A673 (cell line): ENCODE data around the gene AGRN.

Experiments used
- CTCF ChIP-seq: fragments of 300-800, 200-600 bp; sonication (generic); conservative IDR thresholded peaks from 2 replicates; pipeline ENCODE4 v1.5.1; 2017; ENCODE audit warnings: low read depth, mild to moderate bottlenecking, antibody characterized with exemption, low read length, moderate library complexity, mixed read lengths
- EZH2 ChIP-seq: fragments of 200-600 bp; sonication (generic); IDR thresholded peaks from 2 replicates; pipeline ENCODE4 v1.6.1; 2017; ENCODE audit warnings: borderline replicate concordance, low read depth, mild to moderate bottlenecking, mixed read lengths, antibody characterized with exemption, low read length; ENCODE audit not compliant: poor library complexity, severe bottlenecking

DNA sequence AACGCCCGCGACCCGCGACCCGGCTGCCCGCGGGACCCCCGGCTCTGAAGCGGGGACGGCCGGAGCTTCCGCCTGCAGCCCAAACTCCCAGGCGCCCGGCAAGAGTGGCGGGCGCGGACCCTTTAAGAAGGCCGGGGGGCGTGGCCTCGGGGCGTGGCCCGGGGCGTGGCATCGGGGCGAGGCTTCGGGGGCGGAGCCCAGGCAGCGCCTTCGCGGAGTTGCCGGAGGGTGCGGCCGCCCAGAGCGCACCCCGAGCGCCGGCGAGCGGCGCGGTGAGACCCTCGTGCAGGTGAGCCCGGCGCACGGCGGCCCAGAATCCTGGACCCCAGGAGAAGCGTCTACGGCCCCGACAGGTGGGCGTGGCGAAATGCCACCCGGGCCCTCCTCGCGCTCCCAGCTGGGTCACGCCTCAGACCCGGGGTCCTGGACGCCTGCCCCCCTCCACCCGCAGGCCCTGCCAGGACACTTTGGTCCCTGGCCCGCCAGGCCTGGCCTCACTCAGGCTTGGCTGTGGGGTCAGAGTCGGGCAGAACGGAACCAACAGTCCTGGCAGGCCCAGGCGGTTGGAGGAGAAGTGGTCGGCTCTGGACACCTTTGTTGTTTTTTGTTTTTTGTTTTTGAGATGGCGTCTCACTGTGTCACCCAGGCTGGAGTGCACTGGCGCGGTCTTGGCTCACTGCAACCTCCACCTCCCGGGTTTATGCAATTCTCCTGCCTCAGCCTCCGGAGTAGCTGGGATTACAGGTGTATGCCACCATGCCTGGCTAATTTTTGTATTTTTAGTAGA is 39.8 kb downstream of the AGRN start:
- TF ChIP-seq CTCF (no peak), EZH2 (no peak)
